HG03039 (cell line): ENCODE data around the gene FCN3.

Experiments
- ATAC-seq: cut with Tn5 transposase; IDR thresholded peaks from one replicate; pipeline ENCODE4 v1.9.1; 2021; ENCODE audit warnings: mild to moderate bottlenecking, moderate library complexity; ENCODE audit not compliant: unreplicated experiment

The FCN3 gene

GRCh38 chr1:27381969-27382762 is 7.5 kb upstream of the FCN3 start:
- ATAC-seq: no peak

- ATAC-seq: no peak
These were observed 6.4 kb upstream of the FCN3 start for GRCh38 chr1:27380766-27381733.

DNA sequence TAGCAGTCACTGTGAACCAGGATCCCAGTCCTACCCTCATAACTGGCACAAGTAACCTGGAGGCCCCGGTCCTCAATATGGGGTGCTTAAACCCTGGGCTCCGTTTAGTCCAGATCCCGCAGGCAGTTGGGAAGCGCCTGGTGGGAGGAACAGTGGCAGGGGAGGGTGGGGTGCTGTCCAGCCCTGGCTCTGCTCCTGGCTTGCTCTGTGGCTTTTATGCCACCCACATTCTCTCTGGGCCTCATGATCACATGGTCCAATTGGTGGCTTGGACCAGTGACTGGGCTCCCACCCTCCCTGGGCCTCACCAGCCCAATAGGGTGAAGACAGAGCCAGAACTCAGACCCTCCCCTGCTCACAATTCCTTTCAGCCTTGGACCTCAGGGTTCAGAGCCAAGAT is 5.6 kb upstream of the FCN3 start:
- ATAC-seq: no peak

DNA sequence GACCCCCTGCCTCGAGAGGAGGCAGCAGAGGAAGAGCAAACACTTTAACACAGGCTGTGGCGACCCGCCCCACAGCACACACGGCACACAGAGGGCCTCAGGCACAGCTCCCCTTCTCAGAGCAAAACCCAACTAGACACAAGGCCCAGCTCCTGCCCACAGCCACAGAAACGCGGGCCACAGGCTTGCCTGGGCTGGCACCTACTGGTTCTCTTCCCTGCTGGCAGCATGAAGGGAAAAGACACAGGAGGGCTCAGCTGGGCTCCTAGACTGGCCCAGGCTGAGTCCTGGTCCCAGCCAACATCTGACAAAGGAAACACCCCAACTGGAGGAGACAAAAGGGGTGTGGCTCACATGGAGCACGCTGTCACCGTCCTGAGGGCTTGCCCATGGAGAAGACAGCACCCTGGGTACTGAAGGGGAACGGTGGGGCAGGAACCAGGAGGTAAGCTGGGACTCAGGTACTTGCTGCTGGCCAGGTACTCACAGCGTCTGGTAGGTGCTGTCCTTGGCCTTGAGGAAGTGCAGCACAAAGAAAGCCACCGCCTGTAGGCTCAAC is 5.0 kb upstream of the FCN3 start:
- ATAC-seq: no peak

DNA sequence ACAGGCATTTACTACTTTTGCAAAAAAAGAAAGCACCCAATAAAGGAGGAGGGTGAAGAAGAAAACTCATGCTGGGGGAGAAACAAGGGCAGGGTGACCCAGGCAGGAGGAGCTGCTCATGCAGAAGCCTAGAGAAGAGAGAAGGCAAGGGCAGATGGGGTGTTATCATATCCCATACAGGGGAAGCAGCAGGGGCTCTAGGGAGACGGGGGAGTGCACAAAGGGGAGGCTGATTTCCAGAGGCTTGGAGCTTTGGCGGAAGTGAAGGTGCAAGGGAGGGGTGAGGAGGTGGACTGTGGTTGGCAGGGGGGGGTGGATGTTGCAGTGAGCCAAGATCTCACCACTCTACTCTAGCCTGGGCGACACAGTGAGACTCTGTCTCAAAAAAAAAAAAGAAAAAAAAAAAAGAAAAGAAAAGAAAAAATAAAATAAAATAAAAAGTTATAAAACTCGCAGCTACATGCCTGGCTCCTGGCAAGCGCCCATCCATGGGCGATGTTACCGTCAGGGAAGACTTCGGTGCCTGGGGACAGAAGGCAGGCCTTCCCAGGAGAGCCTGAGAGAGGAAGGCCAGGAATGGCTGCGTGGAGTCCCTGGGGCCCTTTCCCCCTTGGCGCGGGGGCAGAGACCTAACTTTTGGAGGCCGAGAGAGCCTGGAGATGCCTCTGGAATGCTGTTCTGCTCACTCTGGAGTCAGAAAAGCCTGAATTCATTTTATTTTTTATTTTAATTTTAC is 3.3 kb upstream of the FCN3 start:
- ATAC-seq: no peak

- ATAC-seq: no peak
These were observed 1.6 kb downstream of the FCN3 start for GRCh38 chr1:27372808-27373690.

DNA sequence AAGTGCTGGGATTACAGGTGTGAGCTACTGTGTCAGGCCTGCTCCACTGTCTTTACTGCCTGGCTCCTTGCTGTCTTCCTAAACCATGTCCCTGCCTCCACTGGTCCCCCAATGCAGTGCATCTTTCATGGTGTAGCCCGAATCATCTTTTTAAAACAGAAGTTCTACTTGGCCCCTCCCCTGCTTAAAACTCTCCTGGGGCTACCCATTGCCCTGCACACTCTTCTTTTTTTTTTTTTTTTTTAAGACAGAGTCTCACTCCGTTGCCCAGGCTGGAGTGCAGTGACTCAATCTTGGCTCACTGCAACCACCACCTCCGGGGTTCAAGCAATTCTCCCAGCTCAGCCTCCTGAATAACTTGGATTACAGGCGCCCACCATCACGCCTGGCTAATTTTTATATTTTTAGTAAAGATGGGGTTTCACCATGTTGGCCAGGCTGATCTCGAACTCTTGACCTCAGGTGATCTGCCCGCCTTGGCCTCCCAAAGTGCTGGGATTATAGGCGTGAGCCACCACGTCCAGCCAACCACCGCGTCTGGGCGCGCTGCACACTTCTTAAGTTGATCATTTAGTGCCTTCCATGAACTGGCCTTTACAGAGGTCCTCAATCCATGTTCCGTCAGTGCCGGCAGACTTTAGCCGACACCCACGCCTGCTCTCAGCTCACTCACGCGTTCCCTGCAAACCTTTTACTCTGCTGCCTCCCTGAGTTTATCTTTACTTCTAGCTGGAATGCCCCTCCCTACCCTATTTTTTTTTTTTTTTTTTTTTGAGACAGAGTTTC is 2.4 kb downstream of the FCN3 start:
- no peak for ATAC-seq

- ATAC-seq: no peak
These were observed 5.6 kb downstream of the FCN3 start for GRCh38 chr1:27368869-27369582.

DNA sequence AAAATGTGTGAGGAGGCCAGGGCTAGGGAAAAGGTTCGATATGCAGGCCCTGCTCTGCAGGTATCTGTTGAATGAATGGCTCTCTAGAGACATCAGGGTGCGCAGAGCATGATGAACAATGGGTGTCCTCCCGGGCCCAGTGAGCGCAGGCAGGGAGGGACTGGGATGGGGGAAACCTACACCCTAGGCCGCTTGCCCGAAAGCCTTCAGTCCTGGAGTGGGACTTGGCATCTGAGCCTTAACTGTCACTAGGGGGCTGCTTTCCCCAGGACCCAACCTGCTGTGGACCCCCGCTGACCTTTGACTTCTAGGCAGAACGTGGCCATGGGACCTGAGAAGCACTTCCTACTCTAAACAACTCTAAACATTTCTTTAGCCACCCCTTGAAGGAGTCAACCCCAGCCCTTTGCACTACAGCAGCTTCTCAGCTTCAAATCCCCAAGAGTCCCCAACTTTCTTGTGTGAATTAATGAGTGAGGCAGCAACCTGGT is 7.4 kb downstream of the FCN3 start:
- no peak for ATAC-seq

DNA sequence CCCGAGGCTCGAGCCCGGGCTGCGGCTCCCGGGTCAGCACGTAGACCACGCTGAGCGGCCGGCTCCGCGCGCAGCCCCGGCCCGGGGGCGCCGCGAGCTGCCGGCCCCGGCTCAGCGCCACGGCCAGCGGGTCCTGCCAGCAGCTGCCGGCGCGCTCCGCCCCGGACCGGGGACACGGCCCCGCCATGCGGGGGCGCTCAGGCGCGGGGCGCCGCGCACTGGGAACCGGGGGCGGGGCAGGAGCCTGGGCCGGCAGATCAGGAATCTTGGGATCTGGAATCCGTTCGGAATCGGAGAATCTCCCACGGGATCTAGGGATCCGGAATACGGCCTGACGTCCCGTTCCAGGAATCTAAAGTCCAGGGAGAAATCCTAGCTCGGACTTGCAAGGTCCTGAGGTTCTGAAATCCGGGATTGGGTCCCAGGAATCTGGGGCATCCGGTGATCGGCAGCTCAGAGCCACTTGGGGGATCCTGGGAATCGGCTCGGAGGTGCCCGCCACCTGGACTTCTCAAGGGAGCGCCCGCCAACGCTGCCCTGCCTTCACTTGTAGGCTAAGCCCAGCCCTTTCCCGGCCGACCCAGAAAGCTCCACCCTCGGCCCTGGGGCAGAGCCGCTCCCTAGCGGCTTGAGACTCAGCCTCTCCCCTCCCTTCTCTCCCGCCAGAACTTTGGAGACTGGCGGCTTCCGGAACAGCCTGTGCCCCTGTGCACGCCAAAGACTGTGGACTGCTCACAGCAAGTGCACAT is 8.0 kb downstream of the FCN3 start, which contains the start of gene MAP3K6:
MAP3K6 (minus strand) TSS at position 551 of the 749 bp plus-strand sequence; CDS start at position 187, 364 bp downstream.
- ATAC-seq: no peak

DNA sequence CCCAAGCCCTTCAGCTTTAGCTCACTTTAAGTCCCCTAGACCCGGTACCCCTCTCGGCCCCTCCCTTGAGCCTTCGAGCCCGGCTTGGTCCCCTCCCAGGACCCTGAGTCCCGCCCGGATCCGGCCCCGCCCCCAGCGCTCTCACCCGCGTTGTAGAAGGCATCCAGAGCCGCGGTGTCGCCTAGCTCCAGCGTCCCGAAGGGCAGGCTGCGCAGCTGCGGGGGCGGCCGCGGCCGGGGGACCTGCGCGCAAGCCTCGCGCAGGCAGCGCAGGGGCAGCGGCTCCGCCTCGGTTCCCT is 8.6 kb downstream of the FCN3 start:
- no peak for ATAC-seq

DNA sequence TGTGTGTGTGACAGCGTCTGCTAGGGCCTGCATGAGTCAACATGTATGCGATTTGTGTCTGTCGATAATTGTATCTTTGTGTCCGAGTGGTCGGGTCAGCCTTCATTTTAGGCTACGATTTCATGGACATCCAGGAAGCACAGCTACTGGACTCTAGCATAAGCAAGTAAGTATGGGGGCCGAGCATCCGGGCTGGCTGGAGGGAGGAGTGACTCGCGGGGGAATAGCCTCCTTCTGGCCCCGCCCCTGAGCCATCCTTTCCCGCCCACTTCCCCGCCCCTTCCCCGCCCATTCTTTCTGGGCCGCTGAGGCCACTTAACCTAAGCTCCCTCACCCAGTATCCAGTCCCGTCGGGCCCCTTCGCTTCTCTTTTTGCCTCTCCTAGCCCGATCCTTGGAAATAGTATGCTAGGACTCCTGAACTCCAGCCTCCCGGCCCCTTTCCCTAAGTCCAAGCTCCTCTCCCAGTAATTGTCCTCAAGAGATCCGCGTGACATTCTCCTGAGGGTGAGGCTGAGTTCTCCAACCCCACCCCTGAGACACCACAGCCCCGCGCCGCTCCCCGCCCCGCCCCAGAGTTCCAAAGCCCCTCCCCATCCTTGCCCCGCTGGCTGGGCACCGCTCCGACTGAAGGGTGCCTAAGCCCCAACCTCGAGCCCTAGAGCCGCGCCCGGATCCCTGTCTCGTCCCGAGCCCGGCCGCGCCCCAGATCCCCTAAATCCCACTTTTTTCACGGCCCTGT is 9.1 kb downstream of the FCN3 start:
- ATAC-seq: no peak

DNA sequence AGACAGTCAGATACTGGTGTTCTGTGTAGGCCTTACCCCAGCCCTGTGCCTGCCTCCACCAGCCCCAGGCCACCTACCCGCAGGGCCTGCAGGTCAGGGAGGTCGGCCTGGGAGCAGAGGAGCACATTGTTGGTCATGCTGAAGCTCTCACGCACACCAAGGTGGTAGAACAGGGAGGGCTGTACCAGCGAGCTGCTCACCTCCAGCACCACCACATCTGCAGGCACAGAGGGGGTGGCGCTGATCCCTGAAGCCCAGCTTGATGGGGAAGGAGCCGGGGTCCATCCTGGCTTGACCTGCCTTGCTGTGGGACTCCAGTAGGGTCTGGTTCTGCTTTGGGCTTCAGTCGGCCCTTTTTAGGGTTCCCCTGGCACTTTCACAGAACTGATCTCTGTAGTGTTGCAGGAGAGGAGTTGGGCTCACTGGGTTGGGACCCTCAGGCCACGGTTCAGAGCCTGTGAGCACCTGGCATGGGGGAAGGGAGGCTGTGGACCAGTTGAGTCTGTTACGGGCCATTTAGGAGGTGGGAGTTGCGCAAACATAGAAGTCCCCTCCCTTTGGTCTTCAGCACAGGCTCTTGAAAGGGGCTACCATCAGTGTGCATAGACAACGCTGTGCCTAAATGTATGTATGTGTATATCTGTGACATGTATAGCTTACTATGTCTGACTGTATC is 9.8 kb downstream of the FCN3 start:
- ATAC-seq: no peak

- no peak for ATAC-seq
These were observed 10.6 kb downstream of the FCN3 start for GRCh38 chr1:27363766-27364695.

GRCh38 chr1:27361553-27361952 is 13.1 kb downstream of the FCN3 start:
- ATAC-seq: no peak
